Measurements from ENCODE around the gene BDKRB1.

BDKRB1 gene

GRCh38 chr14:96255501-96256366 lies at the start of gene BDKRB1:
Gene BDKRB1 (plus strand): TSS chr14:96256210. CDS start chr14:96263683, 7,473 bp downstream.
- no peak for DNase-seq

GRCh38 chr14:96206461-96206860 lies 49.5 kb upstream of the BDKRB1 start:
- no peak for DNase-seq

GRCh38 chr14:96207686-96208085 lies 48.3 kb upstream of the BDKRB1 start:
- no peak for DNase-seq

GRCh38 chr14:96208739-96209138 lies 47.3 kb upstream of the BDKRB1 start:
- DNase-seq, result no peak

DNA sequence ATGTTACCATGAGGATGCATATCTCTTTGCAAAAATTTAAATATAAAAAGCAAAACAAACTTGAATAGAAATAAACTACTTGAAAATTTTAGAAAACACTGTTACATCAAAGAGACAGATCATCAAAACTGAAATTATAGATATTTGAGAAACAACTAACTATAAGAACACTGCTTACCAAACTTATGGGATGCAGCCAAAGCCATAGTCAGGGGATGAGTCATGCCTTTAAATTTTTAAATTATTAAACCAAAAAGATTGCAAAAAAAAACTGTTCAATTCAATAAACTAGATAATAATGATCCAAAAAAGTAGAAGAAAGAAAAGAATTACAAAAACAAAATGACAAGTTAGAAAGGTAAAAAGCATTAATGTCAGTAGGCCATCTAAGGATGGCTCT lies 43.9 kb upstream of the BDKRB1 start:
- DNase-seq, result no peak

DNA sequence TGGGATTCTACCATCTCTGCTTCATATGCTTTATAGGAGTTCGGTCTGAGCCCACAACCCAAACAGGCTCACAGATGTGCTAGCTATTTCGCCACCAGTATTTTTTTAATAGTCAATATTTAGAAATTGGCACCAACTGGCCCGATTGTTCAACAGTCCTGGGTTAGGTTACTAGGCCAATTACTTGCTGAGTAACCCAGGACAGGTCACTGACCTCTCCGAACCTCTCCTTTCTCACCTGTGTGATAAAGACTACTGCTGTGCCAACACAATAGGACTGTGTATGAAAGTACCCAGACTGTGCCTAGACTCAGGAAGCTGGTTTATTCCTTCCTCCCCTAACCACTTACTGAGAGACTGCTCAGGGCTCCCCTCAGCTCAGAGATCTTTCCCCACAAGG lies 43.1 kb upstream of the BDKRB1 start:
- DNase-seq, result no peak

DNA sequence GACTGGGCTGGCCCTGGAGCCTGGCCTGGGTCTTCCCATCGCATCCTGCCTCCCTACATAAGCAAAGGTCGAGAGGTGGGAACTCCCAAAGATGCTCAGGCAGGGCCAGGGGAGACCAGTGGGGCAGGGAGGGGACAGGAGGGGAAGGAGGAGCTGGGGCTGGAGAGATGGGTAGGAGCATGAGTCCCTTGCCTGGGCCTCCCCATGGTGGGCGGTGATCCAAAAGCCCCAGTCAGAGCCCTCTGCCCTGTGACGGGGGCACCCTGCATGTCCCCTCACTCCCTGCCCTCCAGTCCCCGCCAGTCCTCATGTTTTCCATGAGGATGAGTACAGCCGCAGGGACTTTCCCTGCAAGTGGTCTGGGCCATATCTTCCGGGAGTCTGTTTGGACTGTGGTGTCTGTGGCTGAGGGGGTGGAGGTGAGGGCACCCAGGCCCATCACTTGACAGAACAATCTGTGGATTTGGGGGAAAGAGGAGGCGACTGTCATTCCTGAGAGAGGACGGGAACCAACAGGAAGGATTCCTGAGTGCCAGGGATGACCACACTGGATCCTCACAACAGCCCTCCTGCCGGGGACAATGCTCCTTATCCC lies 42.0 kb upstream of the BDKRB1 start:
- DNase-seq, result no peak

DNA sequence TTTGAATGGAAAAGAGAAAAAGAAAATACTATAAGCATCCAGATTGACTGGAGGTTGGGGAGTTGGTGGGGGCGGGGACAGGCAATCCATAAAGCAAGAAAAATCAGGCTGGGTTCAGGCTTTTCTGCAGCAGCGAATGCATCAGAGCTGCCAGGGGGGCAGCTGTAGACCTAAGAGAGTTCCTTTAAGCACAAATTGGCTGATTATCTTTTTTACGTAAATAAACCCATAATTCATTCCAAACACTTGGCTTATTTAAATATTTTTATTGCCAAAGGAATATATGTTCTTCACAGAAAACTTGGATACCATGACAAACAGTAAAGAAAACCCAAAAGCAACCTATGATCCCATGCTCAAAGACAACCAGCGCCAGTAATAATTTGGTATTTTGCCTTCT lies 41.2 kb upstream of the BDKRB1 start:
- DNase-seq, result no peak

- DNase-seq, result no peak
These were observed 40.4 kb upstream of the BDKRB1 start for GRCh38 chr14:96215452-96216244.

GRCh38 chr14:96216627-96217026 lies 39.4 kb upstream of the BDKRB1 start:
- no peak for DNase-seq

DNA sequence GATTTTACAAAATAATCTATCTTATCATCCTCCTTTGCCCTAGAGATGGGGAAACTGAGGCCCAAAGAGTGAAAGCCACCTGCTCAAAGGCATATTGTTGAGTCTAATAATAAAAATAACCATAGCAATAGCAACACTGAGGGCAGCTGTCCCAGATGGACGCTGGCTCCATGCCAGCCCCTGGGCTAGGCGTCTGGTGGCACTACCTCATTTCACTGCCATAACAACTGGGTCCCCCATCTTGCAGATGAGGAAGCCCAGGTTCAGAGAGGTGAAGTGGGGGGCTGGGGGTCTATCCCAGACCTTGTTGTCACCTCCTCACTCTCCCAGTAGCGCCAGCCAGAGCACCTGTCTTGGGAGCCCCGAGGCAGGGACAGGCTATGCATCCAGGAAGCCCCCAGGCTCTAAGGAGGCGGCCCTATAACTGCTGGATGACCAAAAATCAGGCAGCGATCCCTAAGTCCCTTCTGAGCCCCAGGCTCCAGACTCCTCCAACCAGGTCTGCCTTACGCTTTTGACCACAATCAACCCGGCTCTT lies 38.6 kb upstream of the BDKRB1 start:
- DNase-seq, result no peak

DNA sequence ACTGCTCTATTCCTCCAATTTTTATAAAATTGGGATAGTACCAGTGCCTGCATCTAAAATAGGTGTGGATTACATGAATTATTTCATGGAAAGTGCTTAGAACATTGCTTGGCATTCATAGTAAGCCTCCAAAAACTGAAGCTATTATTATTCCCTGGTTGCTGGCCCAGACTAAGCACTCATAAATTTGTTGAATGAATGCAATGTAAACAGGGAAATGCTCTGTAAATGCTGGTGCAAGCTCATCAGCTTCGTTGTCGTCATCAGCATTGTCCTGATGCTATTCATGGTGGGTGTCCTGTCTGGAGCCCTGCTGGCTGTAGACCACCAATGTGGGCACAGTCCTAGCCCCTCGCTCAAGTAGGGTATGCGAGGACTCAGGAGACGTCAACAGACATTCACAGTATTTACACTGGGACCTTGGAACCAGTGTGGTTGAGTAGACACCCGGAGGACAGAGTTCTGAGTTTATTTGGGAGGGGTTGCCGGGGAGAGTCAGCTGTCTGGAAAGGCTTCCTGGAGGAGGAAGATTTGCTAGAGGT lies 34.8 kb upstream of the BDKRB1 start:
- no peak for DNase-seq

DNA sequence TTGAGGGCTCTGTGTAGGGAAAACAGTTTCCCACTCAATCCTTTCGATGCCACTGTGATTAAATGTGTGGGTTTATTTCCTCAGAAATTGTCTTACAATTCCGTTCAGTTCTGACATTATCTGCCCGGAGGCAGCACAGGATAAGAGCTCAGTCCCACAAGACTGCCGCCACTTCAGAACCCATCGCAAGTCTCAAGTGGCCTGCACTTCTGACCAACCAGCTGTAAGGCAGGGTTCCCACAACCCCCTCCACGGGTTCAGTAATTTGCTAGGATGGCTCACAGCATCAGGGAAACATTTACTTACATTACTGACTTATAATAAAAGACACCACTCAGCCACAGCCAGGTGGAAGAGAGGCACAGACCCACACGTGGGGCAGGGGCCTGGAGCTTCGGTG lies 34.2 kb upstream of the BDKRB1 start:
- no peak for DNase-seq

DNA sequence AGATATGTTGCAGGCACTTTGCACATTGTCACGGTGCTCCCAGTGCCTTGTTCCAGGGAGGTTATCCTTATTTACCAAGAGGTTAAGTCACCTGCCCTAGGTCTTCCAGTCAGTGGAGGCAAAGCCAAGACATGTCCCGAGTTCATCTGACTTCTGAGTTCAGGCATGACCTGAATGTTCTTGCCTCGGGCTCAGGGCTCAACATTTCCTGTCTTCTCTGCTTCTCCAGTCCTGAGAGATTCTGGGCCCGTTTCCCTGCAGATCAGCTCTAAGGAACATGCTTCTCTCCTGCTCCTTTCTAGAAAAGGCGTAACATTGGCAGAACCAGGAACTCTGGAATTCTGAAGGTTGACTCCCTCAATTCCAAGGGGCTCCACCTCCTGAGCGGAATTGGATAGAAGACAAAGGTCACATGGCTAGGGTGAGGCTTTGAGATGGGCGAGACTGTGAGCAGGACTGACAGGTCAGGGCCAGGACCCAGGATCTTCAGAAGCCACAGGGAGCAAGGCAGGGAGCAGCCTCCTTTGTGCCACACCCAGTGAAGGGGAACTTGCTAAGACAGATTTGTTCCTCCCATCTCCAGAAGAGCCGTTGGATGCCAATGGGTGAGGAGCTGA lies 31.4 kb upstream of the BDKRB1 start:
- no peak for DNase-seq

DNA sequence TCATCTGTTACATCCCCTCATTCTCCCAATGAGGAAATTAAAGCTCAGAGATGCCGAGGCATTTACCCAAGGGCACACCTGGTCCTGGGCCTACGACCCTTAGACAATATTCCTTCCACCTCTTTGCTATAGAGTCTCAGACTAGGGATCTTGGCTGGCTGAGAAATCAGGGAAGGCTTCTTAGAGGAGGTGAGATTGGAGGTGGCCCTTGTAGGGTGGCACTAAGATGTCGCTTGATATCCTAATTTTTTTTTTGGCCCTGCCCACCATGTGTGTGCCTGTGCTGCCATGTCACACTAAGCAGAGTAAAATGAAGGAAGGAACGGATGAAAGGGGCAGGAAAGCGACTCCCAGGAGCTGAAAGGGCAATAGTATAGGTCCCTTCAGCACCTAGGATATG lies 30.8 kb upstream of the BDKRB1 start:
- no peak for DNase-seq

- DNase-seq, result no peak
These were observed 30.3 kb upstream of the BDKRB1 start for GRCh38 chr14:96225745-96226151.

DNA sequence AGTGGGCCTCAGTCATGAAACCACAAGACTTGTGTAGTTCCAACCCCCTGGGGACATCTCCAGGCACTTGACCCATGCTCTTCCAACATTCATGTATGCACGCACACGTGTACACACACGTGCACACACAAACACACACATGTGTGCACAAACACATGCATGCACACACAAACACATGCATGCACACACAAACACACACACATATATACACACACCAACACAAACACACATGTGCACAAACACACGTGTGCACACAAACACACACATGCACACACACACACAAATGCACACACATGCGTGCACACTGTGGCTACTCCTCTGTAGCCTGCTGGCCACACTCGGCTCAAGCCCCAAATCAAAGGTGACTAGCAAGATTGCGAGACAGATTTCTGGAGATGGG lies 28.6 kb upstream of the BDKRB1 start:
- no peak for DNase-seq

- DNase-seq, result no peak
These were observed 26.7 kb upstream of the BDKRB1 start for GRCh38 chr14:96229315-96229714.

- DNase-seq, result no peak
These were observed 25.0 kb upstream of the BDKRB1 start for GRCh38 chr14:96231056-96231455.

DNA sequence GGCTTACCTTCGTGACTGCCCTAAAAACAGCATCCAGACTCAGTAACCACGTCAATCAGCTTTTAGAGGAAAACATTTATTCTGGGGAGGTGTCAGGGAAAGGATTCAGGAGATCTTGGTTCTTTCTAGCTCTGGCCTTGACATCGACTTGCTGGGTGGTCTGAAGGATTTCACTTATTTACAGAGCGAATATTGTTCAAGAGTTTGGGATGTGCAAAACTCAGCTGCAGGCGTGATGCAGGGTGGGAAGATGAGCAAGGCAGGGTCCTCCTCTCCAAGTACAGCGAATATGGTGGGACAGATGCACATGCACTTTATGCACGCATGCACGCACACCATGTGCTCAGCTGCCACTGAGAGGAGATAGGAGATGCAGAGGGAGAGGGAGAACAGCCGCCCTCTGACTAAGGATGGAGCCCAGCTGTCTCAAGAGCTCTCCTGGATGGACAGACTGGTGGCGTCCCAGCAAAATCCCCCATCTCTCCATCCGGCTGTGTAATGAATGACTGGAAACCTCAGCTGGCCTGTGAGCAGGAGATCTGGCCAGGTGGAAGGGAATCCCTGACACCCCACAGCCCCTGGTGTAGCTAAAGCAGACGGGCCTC lies 24.4 kb upstream of the BDKRB1 start:
- DNase-seq, result no peak

DNA sequence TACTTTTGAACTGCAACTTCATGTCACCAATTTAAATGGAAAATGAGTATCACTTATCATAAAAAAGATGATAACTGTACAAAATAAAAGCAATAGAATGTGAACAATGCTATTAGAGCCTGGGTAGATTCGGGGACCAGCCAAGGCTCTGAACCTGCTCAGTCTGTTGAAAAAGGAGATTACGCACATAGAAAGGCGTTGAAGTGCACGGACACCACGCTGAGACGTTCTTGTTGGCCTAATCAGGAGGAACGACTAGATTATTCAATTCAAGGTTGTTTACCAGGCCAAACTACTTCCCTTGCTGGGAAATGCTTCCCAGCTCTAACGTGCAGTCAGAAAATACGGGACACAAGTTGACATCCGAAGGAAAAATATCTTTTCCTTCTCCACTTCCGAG lies 23.5 kb upstream of the BDKRB1 start:
- DNase-seq, result no peak

DNA sequence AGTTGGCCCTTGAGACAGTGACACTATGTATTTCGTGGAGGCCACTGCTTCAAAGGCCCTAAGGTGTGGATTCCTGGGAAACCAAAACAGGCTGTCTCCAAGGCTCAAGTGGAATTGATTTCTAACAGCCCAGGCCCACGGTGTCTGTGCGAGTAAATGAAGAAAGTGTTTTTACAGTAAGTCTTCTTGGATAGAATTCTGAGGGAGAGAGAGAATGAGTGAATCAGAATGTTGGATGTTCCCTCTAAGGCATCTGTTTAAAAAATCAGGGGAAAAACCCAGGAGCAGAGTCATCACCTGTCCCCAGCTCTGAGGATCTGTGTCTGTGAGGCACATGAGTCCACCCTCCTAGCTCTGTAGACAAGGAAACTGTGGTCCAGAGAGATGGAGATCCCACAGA lies 22.3 kb upstream of the BDKRB1 start:
- no peak for DNase-seq

Measured in stimulated activated CD4-positive, alpha-beta T cell treated with anti-CD3 and anti-CD28 coated beads, Interleukin-12 subunit alpha, Interleukin-12 subunit beta, amount 100 ng/mL, for 4 hours (primary cell).